A673 (cell line): ENCODE data around the gene RGS6.

Experiments used
- CTCF ChIP-seq: fragments of 300-800, 200-600 bp; sonication (generic); conservative IDR thresholded peaks from 2 replicates; pipeline ENCODE4 v1.5.1; 2017; ENCODE audit warnings: low read depth, mild to moderate bottlenecking, antibody characterized with exemption, low read length, moderate library complexity, mixed read lengths
- EZH2 ChIP-seq: fragments of 200-600 bp; sonication (generic); IDR thresholded peaks from 2 replicates; pipeline ENCODE4 v1.6.1; 2017; ENCODE audit warnings: borderline replicate concordance, low read depth, mild to moderate bottlenecking, mixed read lengths, antibody characterized with exemption, low read length; ENCODE audit not compliant: poor library complexity, severe bottlenecking

GRCh38 chr14:72554994-72555608 lies 622.9 kb downstream of the RGS6 start:
- TF ChIP-seq CTCF, result peak; percentile 22; the same call in 1 of the 2 replicates
- no peak for TF ChIP-seq EZH2
